ENCODE data around the gene ANKRD13C.

ANKRD13C gene

DNA sequence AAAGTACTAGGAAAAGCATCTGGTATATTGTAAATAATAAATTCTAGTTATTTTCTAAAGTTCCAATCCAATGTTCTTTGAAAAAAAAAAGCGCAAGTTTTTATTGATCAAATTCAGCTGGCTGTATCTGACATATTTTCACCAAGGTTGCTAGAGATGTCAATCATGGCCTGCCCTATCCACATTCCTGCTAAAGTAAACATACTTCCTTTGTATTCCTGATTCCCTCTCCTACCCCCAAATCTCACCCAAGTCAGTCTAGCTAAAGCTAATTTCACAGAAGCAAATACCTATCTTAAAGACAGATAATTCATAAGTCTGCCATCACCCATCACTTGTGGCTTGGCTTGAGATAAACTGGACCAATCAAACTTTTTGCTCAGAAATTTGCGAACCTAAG, 21.3 kb downstream of the ANKRD13C start:
- Mint-ChIP-seq H3K4me3 (no peak overlapping the region), H3K4me1 (peaks cover 50% of the 10 kb centered on the region), H3K27ac (peak overlapping the region; percentile 4), H3K36me3 (peaks cover 14% of the 10 kb centered on the region), H3K27me3 (no peaks in the 10 kb centered on the region), H3K9me3 (no peaks in the 10 kb centered on the region)

DNA sequence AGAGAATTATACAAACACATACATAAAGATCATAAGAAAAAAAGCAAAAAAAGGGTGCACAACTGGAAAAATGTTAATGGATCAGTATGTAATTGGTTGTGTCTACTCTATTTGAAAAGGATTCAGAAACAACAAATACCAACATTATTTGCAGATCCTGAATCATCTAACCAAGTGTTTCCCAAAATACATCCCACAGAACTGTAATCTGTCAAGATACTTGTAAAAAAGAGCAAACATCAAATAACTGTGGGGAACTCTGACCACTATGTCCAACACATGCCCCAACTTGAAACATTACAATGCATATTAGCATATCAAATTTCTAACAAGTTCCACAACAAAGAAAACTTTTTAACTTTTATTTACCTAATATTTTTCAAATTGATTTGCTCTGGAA, 22.6 kb downstream of the ANKRD13C start:
- Mint-ChIP-seq H3K27ac (no peak overlapping the region), H3K27me3 (no peaks in the 10 kb centered on the region), H3K36me3 (peaks cover 10% of the 10 kb centered on the region), H3K4me1 (peaks cover 48% of the 10 kb centered on the region), H3K9me3 (no peaks in the 10 kb centered on the region), H3K4me3 (no peak overlapping the region)

DNA sequence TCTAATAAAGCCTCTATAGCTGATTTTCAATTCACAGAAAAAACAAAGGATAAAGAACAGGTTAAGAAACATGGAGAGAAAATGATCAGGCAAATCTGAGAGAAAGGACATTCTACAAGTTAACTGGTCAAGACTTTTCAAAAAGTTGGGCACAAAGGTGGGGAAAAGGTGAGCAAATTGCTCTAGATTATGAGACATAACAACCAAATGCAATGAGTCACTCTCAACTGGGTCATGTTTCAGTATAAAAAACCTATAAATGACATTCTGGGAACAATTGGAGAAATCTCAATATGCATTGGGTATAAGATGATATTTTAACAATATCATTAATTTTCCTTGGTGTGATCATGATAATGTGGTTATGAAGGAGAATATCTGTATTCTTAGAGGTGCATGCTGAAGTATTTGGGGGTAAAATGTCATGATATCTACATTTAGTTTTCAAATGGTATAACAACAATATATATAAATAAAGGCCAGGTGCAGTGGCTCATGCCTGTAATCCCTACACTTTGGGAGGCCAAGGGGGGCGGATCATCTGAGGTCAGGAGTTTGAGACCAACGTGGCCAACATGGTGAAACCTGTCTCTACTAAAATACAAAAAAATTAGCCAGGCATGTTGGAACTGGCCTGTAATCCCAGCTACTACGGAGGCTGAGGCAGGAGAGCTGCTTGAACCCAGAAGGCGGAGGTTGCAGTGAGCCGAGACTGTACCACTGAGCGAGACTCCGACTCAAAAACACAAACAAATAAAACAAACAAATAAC, 27.0 kb downstream of the ANKRD13C start:
- no peak overlapping the region for H3K4me3 Mint-ChIP-seq
- no peak overlapping the region for H3K27ac Mint-ChIP-seq
- H3K36me3 Mint-ChIP-seq, result peaks cover 8% of the 10 kb centered on the region
- H3K27me3 Mint-ChIP-seq, result no peaks in the 10 kb centered on the region
- no peaks in the 10 kb centered on the region for H3K9me3 Mint-ChIP-seq
- peaks cover 30% of the 10 kb centered on the region for H3K4me1 Mint-ChIP-seq

DNA sequence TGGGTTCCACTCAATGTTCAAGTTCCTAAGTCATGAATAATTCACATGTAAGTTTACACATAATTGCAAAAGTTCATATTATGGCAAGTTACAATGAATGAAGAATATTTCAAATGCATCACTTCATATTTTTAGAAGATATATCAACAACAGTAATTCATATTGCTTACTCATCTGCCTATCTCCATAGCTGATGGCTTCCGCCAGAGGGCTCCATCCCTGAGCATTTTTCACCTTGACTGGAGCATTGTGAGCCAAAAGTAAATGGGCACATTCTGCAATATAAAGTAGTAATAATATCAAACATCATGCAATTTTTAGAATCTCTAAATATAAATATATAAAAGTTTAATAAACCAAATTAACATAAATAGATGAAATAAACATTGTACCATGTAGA, 29.8 kb downstream of the ANKRD13C start:
- H3K27me3 Mint-ChIP-seq, result no peaks in the 10 kb centered on the region
- H3K27ac Mint-ChIP-seq, result no peak overlapping the region
- H3K9me3 Mint-ChIP-seq, result no peaks in the 10 kb centered on the region
- H3K4me3 Mint-ChIP-seq, result no peak overlapping the region
- H3K36me3 Mint-ChIP-seq, result peaks cover 9% of the 10 kb centered on the region
- peaks cover 19% of the 10 kb centered on the region for H3K4me1 Mint-ChIP-seq

DNA sequence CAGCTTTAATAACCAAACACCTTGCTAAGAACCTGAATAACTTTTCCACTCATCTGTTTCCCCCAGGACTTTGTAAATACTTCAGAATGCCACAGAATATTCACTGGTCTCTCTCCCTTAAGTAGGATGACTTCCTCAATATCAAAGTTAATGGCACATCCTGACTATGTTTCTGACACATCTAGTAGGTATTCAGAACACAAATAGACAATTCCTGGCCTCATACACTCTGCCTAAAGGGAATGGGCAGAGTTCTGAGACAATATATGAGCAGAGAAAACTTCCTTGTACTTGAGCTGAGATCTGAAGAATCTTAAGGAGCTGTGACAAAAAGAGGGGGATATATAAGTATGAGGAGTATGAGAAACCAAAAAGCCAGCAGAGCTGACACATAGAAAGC, 34.8 kb downstream of the ANKRD13C start:
- Mint-ChIP-seq H3K4me3 (no peak overlapping the region), H3K4me1 (peaks cover 33% of the 10 kb centered on the region), H3K27ac (no peak overlapping the region), H3K9me3 (no peaks in the 10 kb centered on the region), H3K36me3 (peaks cover 8% of the 10 kb centered on the region), H3K27me3 (no peaks in the 10 kb centered on the region)

DNA sequence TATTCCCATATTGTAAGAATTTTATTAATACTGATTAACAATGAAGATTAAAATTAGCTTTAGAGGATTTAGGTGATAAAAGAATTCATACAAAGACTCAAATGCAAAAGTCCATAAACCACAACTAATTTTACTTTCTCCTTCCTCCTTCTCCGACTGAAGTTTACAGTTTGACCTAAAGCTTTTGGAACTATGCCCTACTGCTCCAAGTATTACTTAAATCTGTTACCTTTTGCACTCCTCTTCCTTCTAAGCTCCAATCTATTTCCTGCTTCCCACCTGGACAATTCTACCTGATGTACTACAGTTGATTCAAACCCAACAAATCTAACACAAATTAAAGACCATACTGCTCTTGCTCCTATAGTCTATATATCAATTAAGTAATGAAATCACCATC, 36.3 kb downstream of the ANKRD13C start:
- H3K36me3 Mint-ChIP-seq, result peaks cover 6% of the 10 kb centered on the region
- H3K27ac Mint-ChIP-seq, result no peak overlapping the region
- no peak overlapping the region for H3K4me3 Mint-ChIP-seq
- no peaks in the 10 kb centered on the region for H3K9me3 Mint-ChIP-seq
- no peaks in the 10 kb centered on the region for H3K27me3 Mint-ChIP-seq
- peaks cover 33% of the 10 kb centered on the region for H3K4me1 Mint-ChIP-seq

DNA sequence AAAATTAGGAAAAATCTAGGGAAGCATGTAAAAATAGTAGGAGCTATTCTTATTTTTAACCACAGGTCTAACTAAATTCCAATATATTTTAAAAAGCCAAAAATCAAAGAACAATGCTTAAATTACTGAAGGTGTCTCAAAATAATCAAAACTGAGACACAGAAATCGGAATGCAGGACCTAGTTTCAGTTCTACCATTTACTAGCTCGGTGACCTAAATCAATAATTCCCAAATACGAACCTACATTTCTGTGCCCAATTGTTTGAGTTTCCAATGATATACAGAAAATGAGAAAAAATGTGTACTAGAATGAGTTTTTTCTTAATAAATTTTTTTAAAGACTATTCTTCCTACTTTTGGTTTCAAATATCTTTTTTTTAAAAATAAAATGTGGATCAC, 37.4 kb downstream of the ANKRD13C start:
- peaks cover 6% of the 10 kb centered on the region for H3K36me3 Mint-ChIP-seq
- no peak overlapping the region for H3K27ac Mint-ChIP-seq
- no peaks in the 10 kb centered on the region for H3K27me3 Mint-ChIP-seq
- no peaks in the 10 kb centered on the region for H3K9me3 Mint-ChIP-seq
- no peak overlapping the region for H3K4me3 Mint-ChIP-seq
- H3K4me1 Mint-ChIP-seq, result peaks cover 37% of the 10 kb centered on the region

DNA sequence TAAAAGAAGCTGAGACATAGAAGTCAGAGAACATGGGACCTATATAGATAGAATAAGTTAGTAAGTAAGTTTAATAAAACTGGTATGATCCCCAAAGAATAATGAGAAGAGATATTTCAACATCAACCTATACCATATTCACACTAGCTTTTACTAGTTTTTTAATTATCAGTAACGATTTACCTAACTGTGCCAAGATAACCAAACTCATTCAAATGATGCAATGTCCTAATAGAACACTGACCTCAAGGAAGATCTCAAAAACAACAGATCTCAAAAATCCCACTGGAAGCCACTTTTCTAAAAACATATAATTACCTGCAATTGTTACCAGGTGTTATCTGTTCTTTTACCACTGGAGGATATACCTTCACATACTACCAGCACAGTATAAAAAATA, 38.7 kb downstream of the ANKRD13C start:
- Mint-ChIP-seq H3K4me3 (no peak overlapping the region), H3K27me3 (no peaks in the 10 kb centered on the region), H3K9me3 (no peaks in the 10 kb centered on the region), H3K27ac (no peak overlapping the region), H3K36me3 (peaks cover 5% of the 10 kb centered on the region), H3K4me1 (peaks cover 32% of the 10 kb centered on the region)

DNA sequence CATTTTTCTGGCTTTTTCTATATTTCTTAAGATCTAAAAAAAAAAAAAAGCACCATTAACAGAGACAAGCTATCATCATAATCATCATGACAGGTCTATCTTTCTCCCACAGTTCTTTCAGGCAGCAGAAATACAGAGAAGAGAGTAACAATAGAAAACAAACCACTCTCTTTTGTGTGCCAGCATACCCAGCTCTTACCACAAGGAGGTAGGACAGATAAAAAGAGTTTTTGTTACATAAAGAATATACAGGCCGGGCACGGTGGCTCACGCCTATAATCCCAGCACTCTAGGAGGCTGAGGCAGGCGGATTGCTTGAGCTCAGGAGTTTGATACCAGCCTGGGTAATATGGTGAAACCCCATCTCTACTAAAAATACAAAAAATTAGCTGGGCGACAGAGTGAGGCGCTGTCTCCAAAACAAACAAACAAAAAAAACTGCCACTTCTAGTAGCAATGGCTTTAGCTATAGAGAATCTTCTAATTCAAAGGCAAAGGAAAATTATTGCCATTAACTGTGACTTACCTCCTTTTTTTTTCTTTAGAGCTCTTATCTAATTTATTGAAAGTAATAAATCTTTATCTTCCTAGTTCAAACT, 39.7 kb downstream of the ANKRD13C start:
- Mint-ChIP-seq H3K4me1 (peaks cover 30% of the 10 kb centered on the region), H3K27ac (no peak overlapping the region), H3K36me3 (peaks cover 4% of the 10 kb centered on the region), H3K9me3 (no peaks in the 10 kb centered on the region), H3K4me3 (no peak overlapping the region), H3K27me3 (no peaks in the 10 kb centered on the region)

DNA sequence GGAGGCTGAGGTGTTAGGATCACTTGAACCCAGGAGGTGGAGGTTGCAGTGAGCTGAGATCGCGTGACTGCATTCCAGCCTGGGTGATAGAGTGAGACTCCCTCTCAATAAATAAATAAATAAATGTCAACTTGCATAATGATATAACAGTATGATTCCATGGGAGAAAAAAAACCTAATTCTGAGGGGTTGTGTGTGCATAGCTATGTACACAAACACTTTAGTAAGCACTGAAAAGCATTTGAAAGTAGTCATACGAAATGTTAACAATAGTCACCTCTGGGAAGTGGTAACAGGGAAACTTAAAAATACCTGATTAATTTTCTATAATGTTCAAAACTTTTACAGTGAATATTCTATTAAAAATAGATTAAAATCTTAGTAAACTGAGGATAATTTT, 43.2 kb downstream of the ANKRD13C start:
- Mint-ChIP-seq H3K36me3 (peaks cover 6% of the 10 kb centered on the region), H3K27me3 (no peaks in the 10 kb centered on the region), H3K9me3 (no peaks in the 10 kb centered on the region), H3K4me3 (no peak overlapping the region), H3K4me1 (peaks cover 12% of the 10 kb centered on the region), H3K27ac (no peak overlapping the region)

DNA sequence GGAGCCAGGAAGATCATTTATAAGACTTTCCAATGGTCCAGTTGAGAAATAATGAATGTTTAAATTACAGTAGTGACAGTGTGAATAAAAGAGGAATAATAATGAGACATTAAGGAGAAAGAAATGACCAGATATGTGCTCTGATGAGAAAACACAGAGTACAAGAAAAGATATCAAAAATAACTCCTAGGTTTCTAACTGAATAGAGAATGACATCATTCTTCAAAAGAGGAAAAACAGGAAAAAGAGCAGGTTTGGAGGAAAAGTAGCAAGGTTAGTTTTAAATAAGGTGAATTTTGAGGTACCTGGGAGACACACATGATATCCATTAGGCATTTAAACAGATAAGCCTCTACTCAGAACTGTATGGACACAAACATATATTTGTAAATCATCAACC, 55.0 kb downstream of the ANKRD13C start:
- Mint-ChIP-seq H3K36me3 (peaks cover 20% of the 10 kb centered on the region), H3K4me1 (peaks cover 13% of the 10 kb centered on the region)

DNA sequence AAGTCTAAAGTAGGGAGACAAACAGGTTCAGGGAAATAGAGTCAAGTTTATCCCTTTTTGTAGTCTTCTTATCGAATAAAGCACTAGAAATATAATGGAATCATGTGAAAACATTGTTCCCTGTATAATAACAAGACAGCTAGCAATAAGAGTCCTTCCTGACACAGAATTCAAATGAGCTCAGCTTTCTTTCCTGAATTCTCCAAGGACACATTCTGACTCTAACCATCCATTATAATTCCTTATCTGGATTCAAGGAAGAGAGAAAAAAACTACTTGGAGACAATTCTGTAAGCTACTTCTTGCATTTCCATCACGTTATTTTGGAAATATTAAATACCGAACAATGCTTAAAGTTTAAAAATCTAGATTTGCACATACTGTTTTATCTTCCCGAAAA, 58.8 kb downstream of the ANKRD13C start:
- Mint-ChIP-seq H3K27me3 (no peaks in the 10 kb centered on the region), H3K27ac (no peak overlapping the region), H3K9me3 (no peaks in the 10 kb centered on the region), H3K36me3 (peaks cover 28% of the 10 kb centered on the region), H3K4me1 (peaks cover 13% of the 10 kb centered on the region), H3K4me3 (no peak overlapping the region)

More for the DNA sequence above, 55.0 kb downstream of the ANKRD13C start:
- H3K27ac Mint-ChIP-seq, result peak overlapping the region; percentile 31
- H3K4me3 Mint-ChIP-seq, result no peak overlapping the region
- no peaks in the 10 kb centered on the region for H3K9me3 Mint-ChIP-seq
- H3K27me3 Mint-ChIP-seq, result no peaks in the 10 kb centered on the region

DNA sequence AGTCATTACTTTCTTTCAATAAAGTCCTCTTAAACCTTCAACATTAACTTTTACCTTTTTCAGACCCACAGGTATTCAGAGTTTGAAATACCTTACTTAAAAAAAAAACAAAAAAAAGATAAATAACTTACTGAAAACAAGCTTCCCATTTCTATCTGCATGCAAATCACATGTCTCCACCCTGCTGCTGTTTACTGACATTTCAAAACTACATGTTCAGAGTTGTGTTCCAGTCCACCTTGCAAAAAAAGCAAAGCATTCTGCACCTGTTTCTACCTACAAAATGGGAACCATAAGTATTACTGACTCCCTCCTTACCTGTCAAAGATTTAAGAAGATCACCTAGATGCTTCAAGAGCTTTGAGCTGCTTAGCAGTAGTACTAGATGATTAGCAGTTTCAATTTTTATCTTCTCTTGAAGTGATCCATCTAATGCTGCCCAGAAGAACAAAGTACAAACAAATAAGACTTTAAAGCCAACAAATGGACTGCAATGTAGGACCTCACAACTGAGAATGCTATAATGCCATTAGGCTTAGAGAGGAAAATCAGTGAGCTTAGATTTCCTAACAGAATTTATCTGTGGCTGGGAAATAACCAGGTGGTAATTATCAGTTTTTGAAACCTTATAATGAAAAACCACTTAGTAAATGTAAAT, 61.2 kb downstream of the ANKRD13C start:
- Mint-ChIP-seq H3K4me1 (no peaks in the 10 kb centered on the region), H3K27ac (peak overlapping the region; percentile 33), H3K27me3 (no peaks in the 10 kb centered on the region), H3K9me3 (no peaks in the 10 kb centered on the region), H3K36me3 (peaks cover 24% of the 10 kb centered on the region), H3K4me3 (no peak overlapping the region)

DNA sequence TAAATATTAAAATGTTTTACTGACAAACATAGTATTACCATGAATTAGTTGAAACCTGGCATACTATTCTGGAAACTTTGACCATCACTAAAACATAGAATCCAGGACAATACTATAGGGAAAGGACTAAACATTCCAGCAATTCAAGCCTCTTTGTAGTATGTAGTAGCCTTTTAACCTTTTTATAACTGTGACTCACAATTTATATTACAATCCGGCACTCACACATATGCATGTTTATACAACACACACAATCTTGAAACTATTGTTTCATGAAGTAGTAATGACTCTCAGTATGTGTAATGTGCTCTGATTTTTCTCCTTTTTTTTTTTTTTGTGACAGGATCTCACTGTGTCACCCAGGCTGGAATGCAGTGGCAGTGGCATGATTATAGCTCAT, 64.3 kb downstream of the ANKRD13C start:
- Mint-ChIP-seq H3K4me3 (no peak overlapping the region), H3K9me3 (no peaks in the 10 kb centered on the region)

DNA sequence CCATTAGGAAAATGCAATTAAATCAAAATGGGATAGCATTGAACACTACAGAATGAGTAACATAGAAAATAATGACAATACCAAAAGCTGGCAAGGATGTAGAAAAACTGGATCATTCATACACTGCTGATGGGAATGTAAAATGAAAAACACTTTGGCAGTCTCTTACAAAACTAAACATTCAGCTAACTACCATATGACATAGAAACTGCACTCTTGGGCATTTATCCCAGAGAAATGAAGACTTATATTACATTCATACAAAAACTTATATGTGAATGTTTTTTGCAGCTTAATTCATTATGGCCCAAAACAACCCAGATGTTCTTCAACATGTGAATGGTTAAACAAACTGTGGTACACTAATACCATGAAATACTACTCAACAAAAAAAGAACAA, 66.4 kb downstream of the ANKRD13C start:
- no peak overlapping the region for H3K27ac Mint-ChIP-seq
- peaks cover 14% of the 10 kb centered on the region for H3K36me3 Mint-ChIP-seq
- H3K27me3 Mint-ChIP-seq, result no peaks in the 10 kb centered on the region
- H3K4me1 Mint-ChIP-seq, result no peaks in the 10 kb centered on the region
- no peaks in the 10 kb centered on the region for H3K9me3 Mint-ChIP-seq
- H3K4me3 Mint-ChIP-seq, result no peak overlapping the region

More for the DNA sequence above, 64.3 kb downstream of the ANKRD13C start:
- peaks cover 21% of the 10 kb centered on the region for H3K36me3 Mint-ChIP-seq
- H3K27me3 Mint-ChIP-seq, result no peaks in the 10 kb centered on the region
- no peak overlapping the region for H3K27ac Mint-ChIP-seq
- H3K4me1 Mint-ChIP-seq, result no peaks in the 10 kb centered on the region

DNA sequence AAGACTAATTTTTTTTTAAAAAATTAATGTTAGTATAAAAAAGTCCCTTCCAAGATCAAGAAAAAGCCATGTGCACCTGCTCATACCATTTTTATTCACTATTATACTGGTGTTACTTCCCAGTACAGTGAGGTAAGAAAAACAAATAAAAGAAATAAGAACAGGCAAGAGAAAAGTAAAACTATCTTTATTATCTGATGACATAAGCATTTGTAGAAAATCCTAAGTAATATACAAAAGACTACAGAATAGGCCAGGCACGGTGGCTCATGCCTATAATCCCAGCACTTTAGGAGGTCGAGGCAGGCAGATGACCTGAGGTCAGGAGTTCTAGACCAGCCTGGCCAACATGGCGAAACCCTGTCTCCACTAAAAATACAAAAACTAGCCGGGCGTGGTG, 68.1 kb downstream of the ANKRD13C start:
- no peak overlapping the region for H3K4me3 Mint-ChIP-seq
- peaks cover 11% of the 10 kb centered on the region for H3K36me3 Mint-ChIP-seq
- no peaks in the 10 kb centered on the region for H3K27me3 Mint-ChIP-seq
- H3K4me1 Mint-ChIP-seq, result no peaks in the 10 kb centered on the region
- no peak overlapping the region for H3K27ac Mint-ChIP-seq
- H3K9me3 Mint-ChIP-seq, result no peaks in the 10 kb centered on the region

Measured in activated naive CD4-positive, alpha-beta T cell treated with anti-CD3 and anti-CD28 coated beads, Interleukin-2, amount 50 U/mL, for 24 hours (primary cell).